ENCODE results near the gene MLN.

GRCh38 chr6:33850869-33851541, 47.2 kb upstream of the MLN start:
- TF ChIP-seq CTCF (IDR thresholded peaks at IDR 0.05) = no peak
- TF ChIP-seq POLR2AphosphoS5 (IDR thresholded peaks at IDR 0.05) = no peak

Measured in suprapubic skin (tissue), 3 donors.